Esophagus muscularis mucosa (tissue), 4 donors: ENCODE results near the gene ITGBL1. TPM values are rescaled to one million over a fixed set of nuclear protein-coding genes. Genes with fewer than 3 reads are reported as not detected.

Experiments
- DNase-seq: peaks from one replicate; pipeline ENCODE4 v3.0.0-alpha.2; 2017; ENCODE audit errors: extremely low spot score
- H3K27ac ChIP-seq, 4 donors: fragments of 200-600 bp; sonication (generic); replicated peaks in 1 of 4; 1 replicate in 3 of 4; 2 replicates in 1 of 4; pipeline ENCODE4 v1.5.1; 2016 to 2019; ENCODE audit warnings: mild to moderate bottlenecking in 1 of 4
- H3K27me3 ChIP-seq, 4 donors: fragments of 200-600 bp; sonication (generic); one replicate each; pipeline versions ENCODE4 v1.5.1 to v1.6.0; 2016 to 2019
- H3K36me3 ChIP-seq, 4 donors: fragments of 200-600 bp; sonication (generic); one replicate each; pipeline ENCODE4 v1.5.1; 2016 to 2019
- H3K4me1 ChIP-seq, 4 donors: fragments of 200-600 bp; sonication (generic); one replicate each; pipeline ENCODE4 v1.5.1; 2016 to 2019
- H3K4me3 ChIP-seq, 4 donors: fragments of 200-600 bp; sonication (generic); 1 replicate in 2 of 4; 2 replicates in 2 of 4; pipeline ENCODE4 v1.5.1; 2016 to 2019; ENCODE audit warnings: mild to moderate bottlenecking in 4 of 4, moderate library complexity in 1 of 4
- H3K9me3 ChIP-seq, 4 donors: fragments of 200-600 bp; sonication (generic); 1 replicate in 3 of 4; 2 replicates in 1 of 4; pipeline ENCODE4 v1.5.1; 2016 to 2019
- CTCF ChIP-seq, 3 experiments: fragments of 200-600 bp in 2 of 3; fragments of 450-650 bp in 1 of 3; sonication (generic) in 2 of 3; IDR thresholded peaks; one replicate each; pipeline ENCODE4 v1.5.1; 2017 to 2019; ENCODE audit warnings: antibody characterized with exemption in 3 of 3, mild to moderate bottlenecking in 2 of 3, moderate library complexity in 1 of 3
- EP300 ChIP-seq: sonication (generic); formaldehyde crosslinking; IDR thresholded peaks from one replicate; pipeline ENCODE4 v1.6.1; 2017; ENCODE audit warnings: antibody characterized with exemption
- POLR2A ChIP-seq: fragments of 450-650 bp; IDR thresholded peaks from one replicate; pipeline ENCODE4 v1.6.1; 2017; ENCODE audit warnings: antibody characterized with exemption, moderate library complexity, mild to moderate bottlenecking, low read depth
- POLR2AphosphoS5 ChIP-seq, 2 donors: sonication (generic); formaldehyde crosslinking; IDR thresholded peaks; one replicate each; pipeline ENCODE4 v1.6.1; 2017; ENCODE audit warnings: antibody characterized with exemption in 2 of 2
- WGBS: methylation state at CpG from one replicate; pipeline ENCODE4 v1.1.5; 2018; 5-methylcytosine and 5-hydroxymethylcytosine counted together
- intact Hi-C: fragments of 100-400 bp; cut with DNase I; formaldehyde crosslinking; loops from one replicate; pipeline ENCODE4 v1.15.1; 2023
- total RNA-seq, 4 donors: library from RNA; depleted of rRNA; stranded (reverse); fragments of >200 nt; gene quantifications; one replicate each; pipeline versions ENCODE4 v1.1.0 to v1.2.1, GENCODE V29; 2016

The ITGBL1 gene
- total RNA-seq, 4 donors from 2014 or later, result 8.3 to 20.0 (median 13.8) TPM

GRCh38 chr13:101763191-101763590, 310.7 kb downstream of the ITGBL1 start:
- Histone ChIP-seq H3K36me3 (no peaks in the 10 kb centered on the region), H3K27ac (no peak overlapping the region), H3K27me3 (no peaks in the 10 kb centered on the region), H3K4me1 (no peaks in the 10 kb centered on the region), H3K4me3 (no peak overlapping the region), H3K9me3 (no peaks in the 10 kb centered on the region)
- intact Hi-C loops, result no loop called here
- WGBS, result 61% methylated on average over 1 of the region's 1 CpG
- no peak for TF ChIP-seq CTCF (IDR thresholded peaks at IDR 0.05)
- no peak for TF ChIP-seq POLR2AphosphoS5 (IDR thresholded peaks at IDR 0.05)
- no peak for TF ChIP-seq POLR2A
- no peak for TF ChIP-seq EP300
- no peak for DNase-seq

Other genes starting within 250 kb of the ITGBL1 start
- gene NALCN, start 36.2 kb upstream of the ITGBL1 start, total RNA-seq, result under 1 TPM; 0.42 to 0.83 (median 0.54) TPM